ENCODE measurements around the gene NSUN4. TPM values are rescaled to one million over a fixed set of nuclear protein-coding genes. Genes with fewer than 3 reads are reported as not detected.

Gene NSUN4
- total RNA-seq, 1 experiment from 2014 or later, result 20.4 TPM

DNA sequence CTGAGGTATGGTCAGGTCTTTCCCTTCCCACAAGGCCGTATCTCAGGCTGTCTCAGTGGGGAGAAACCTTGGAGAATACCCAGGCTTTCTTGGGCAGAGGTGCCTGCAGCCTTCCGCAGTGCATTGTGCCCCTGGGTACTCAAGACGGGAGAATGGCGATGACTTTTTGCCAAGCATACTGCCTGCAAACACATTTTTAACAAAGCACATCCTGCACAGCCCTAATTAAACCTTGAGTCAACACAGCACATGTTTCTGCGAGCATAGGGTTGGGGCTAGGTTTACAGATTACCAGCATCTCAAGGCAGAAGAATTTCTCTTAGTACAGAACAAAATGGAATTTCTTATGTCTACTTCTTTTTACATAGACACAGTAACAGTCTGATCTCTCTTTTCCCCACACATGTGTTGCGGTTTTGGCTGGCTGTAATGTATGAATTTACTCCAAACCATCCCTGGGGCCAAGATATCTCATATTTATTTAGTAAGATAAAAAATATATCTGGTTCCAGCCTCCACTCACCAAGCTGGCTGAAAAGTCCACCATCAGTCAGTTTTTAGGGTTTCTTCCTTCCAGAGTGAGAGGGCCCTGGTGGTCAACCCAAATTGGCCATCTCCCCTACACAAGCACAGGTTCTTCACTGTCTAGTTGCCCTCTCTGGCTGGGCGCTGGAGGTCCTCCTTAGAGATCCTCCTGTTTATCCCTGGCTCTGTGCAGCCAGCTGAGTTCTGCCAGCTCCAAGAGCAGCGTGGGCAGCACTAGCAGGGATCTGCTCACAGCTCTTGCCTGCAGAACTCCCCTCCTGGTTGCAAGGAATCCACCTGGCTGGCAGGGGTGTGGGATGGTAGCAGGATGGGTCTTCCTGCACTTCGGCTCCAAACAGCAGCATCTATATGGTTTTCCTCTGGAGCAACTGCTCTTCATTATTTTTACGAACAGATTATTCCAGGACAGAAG, 56.1 kb downstream of the NSUN4 start:
- H3K23me2 ChIP-seq (ENCODE audit: insufficient read length, low read depth, low read length, poor library complexity, severe bottlenecking), result peaks cover 6% of the 10 kb centered on the region
- H3K9me3 Mint-ChIP-seq, result peaks cover 22 to 23% of the 10 kb centered on the region in 2 experiments
- H2BK15ac ChIP-seq (ENCODE audit: low read depth, low read length), result no peak overlapping the region
- no peaks in the 10 kb centered on the region; the same call in 1 of the 2 replicates for H3K79me2 ChIP-seq (ENCODE audit: insufficient read depth, low read length)
- H2BK120ac ChIP-seq (ENCODE audit: low read depth, low read length, poor library complexity, severe bottlenecking), result no peak overlapping the region
- no peak overlapping the region for H2BK5ac ChIP-seq (ENCODE audit: insufficient read length, low read length)
- H4K5ac ChIP-seq (ENCODE audit: insufficient read length, low read depth, low read length), result no peak overlapping the region
- no peak overlapping the region for H4K8ac ChIP-seq (replicated peaks; ENCODE audit: insufficient read length, low read depth, low read length)
- H3T11ph ChIP-seq (ENCODE audit: low read length), result no peak overlapping the region
- peaks cover 8% of the 10 kb centered on the region for H3K4me1 ChIP-seq (ENCODE audit: insufficient read depth, low read length)
- H3K9ac ChIP-seq (ENCODE audit: extremely low read depth, insufficient read length, low read length), result no peak overlapping the region
- H3K4me2 ChIP-seq (ENCODE audit: insufficient read depth, insufficient read length, low read length), result no peak overlapping the region
- no peak overlapping the region for H3K4ac ChIP-seq (ENCODE audit: low read depth, low read length)
- H3K56ac ChIP-seq (ENCODE audit: insufficient read length, low read depth, low read length), result no peak overlapping the region
- TF ChIP-seq, protein P1, sequence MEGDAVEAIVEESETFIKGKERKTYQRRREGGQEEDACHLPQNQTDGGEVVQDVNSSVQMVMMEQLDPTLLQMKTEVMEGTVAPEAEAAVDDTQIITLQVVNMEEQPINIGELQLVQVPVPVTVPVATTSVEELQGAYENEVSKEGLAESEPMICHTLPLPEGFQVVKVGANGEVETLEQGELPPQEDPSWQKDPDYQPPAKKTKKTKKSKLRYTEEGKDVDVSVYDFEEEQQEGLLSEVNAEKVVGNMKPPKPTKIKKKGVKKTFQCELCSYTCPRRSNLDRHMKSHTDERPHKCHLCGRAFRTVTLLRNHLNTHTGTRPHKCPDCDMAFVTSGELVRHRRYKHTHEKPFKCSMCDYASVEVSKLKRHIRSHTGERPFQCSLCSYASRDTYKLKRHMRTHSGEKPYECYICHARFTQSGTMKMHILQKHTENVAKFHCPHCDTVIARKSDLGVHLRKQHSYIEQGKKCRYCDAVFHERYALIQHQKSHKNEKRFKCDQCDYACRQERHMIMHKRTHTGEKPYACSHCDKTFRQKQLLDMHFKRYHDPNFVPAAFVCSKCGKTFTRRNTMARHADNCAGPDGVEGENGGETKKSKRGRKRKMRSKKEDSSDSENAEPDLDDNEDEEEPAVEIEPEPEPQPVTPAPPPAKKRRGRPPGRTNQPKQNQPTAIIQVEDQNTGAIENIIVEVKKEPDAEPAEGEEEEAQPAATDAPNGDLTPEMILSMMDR (conservative IDR thresholded peaks at IDR 0.05), result no peak
- H3K27ac Mint-ChIP-seq, result no peak overlapping the region
- H3K23ac ChIP-seq (ENCODE audit: insufficient read length, low read depth, low read length), result no peak overlapping the region
- no peak overlapping the region for H2AFZ ChIP-seq (ENCODE audit: low read length)
- peaks cover 4% of the 10 kb centered on the region; the same call in 1 of the 2 replicates for H3K27me3 ChIP-seq (ENCODE audit: insufficient read depth, low read length)
- H3K4me3 Mint-ChIP-seq, result no peak overlapping the region
- H4K91ac ChIP-seq (ENCODE audit: insufficient read length, low read depth, low read length), result no peak overlapping the region
- H3K4me1 Mint-ChIP-seq, result peaks cover 35 to 56% of the 10 kb centered on the region in 2 experiments
- H3K36me3 Mint-ChIP-seq (ENCODE audit: insufficient read depth in 1 of 3, low read depth in 3 of 3), result peaks cover 11 to 18% (median 17%) of the 10 kb centered on the region in 3 experiments
- no peak overlapping the region for H3K18ac ChIP-seq (ENCODE audit: insufficient read length, low read depth, low read length)
- WGBS (ENCODE audit: extremely low coverage, insufficient read length, low lambda C conversion rate), result no CpG with 5 or more reads among the region's 10 CpGs
- H2BK20ac ChIP-seq (ENCODE audit: low read depth, low read length, poor library complexity, severe bottlenecking), result no peak overlapping the region
- H3K9me3 ChIP-seq (ENCODE audit: control insufficient read depth, low read depth, low read length), result peaks cover 10% of the 10 kb centered on the region
- no peak overlapping the region for H2AK5ac ChIP-seq (ENCODE audit: insufficient read length, low read length)
- peaks cover 52% of the 10 kb centered on the region for H3K27me3 Mint-ChIP-seq (ENCODE audit: low read depth)
- no peaks in the 10 kb centered on the region for H4K20me1 ChIP-seq (ENCODE audit: control insufficient read depth, insufficient read depth, insufficient read length)
- no peak overlapping the region for H3K14ac ChIP-seq (ENCODE audit: insufficient read depth, low read length)
- H2BK12ac ChIP-seq (ENCODE audit: insufficient read length, low read depth, low read length), result no peak overlapping the region
- no peaks in the 10 kb centered on the region for H3K79me1 ChIP-seq (ENCODE audit: insufficient read depth, low read depth, low read length, poor library complexity, severe bottlenecking)
- no peak overlapping the region for H3K27ac ChIP-seq (ENCODE audit: insufficient read length, low read depth, low read length)
- no peak for DNase-seq
